Esophagus muscularis mucosa (tissue), 4 donors: Measurements from ENCODE around the gene HNRNPUL2. TPM values are rescaled to one million over a fixed set of nuclear protein-coding genes. Genes with fewer than 3 reads are reported as not detected.

Source experiments
- DNase-seq: peaks from one replicate; pipeline ENCODE4 v3.0.0-alpha.2; 2017; ENCODE audit errors: extremely low spot score
- H3K27ac ChIP-seq, 4 donors: fragments of 200-600 bp; sonication (generic); replicated peaks in 1 of 4; 1 replicate in 3 of 4; 2 replicates in 1 of 4; pipeline ENCODE4 v1.5.1; 2016 to 2019; ENCODE audit warnings: mild to moderate bottlenecking in 1 of 4
- H3K27me3 ChIP-seq, 4 donors: fragments of 200-600 bp; sonication (generic); one replicate each; pipeline versions ENCODE4 v1.5.1 to v1.6.0; 2016 to 2019
- H3K36me3 ChIP-seq, 4 donors: fragments of 200-600 bp; sonication (generic); one replicate each; pipeline ENCODE4 v1.5.1; 2016 to 2019
- H3K4me1 ChIP-seq, 4 donors: fragments of 200-600 bp; sonication (generic); one replicate each; pipeline ENCODE4 v1.5.1; 2016 to 2019
- H3K4me3 ChIP-seq, 4 donors: fragments of 200-600 bp; sonication (generic); 1 replicate in 2 of 4; 2 replicates in 2 of 4; pipeline ENCODE4 v1.5.1; 2016 to 2019; ENCODE audit warnings: mild to moderate bottlenecking in 4 of 4, moderate library complexity in 1 of 4
- H3K9me3 ChIP-seq, 4 donors: fragments of 200-600 bp; sonication (generic); 1 replicate in 3 of 4; 2 replicates in 1 of 4; pipeline ENCODE4 v1.5.1; 2016 to 2019
- CTCF ChIP-seq, 3 experiments: fragments of 200-600 bp in 2 of 3; fragments of 450-650 bp in 1 of 3; sonication (generic) in 2 of 3; IDR thresholded peaks; one replicate each; pipeline ENCODE4 v1.5.1; 2017 to 2019; ENCODE audit warnings: antibody characterized with exemption in 3 of 3, mild to moderate bottlenecking in 2 of 3, moderate library complexity in 1 of 3
- EP300 ChIP-seq: sonication (generic); formaldehyde crosslinking; IDR thresholded peaks from one replicate; pipeline ENCODE4 v1.6.1; 2017; ENCODE audit warnings: antibody characterized with exemption
- POLR2A ChIP-seq: fragments of 450-650 bp; IDR thresholded peaks from one replicate; pipeline ENCODE4 v1.6.1; 2017; ENCODE audit warnings: antibody characterized with exemption, moderate library complexity, mild to moderate bottlenecking, low read depth
- POLR2AphosphoS5 ChIP-seq, 2 donors: sonication (generic); formaldehyde crosslinking; IDR thresholded peaks; one replicate each; pipeline ENCODE4 v1.6.1; 2017; ENCODE audit warnings: antibody characterized with exemption in 2 of 2
- WGBS: methylation state at CpG from one replicate; pipeline ENCODE4 v1.1.5; 2018; 5-methylcytosine and 5-hydroxymethylcytosine counted together
- intact Hi-C: fragments of 100-400 bp; cut with DNase I; formaldehyde crosslinking; loops from one replicate; pipeline ENCODE4 v1.15.1; 2023
- total RNA-seq, 4 donors: library from RNA; depleted of rRNA; stranded (reverse); fragments of >200 nt; gene quantifications; one replicate each; pipeline versions ENCODE4 v1.1.0 to v1.2.1, GENCODE V29; 2016

The HNRNPUL2 gene
- total RNA-seq, 4 donors from 2014 or later, result 19.5 to 45.0 (median 36.7) TPM

- no peaks in the 10 kb centered on the region for H3K9me3 ChIP-seq
- intact Hi-C loops, result no loop called here
- no peak overlapping the region for H3K4me3 ChIP-seq
- no peak for DNase-seq
- no peak overlapping the region for H3K27ac ChIP-seq
- H3K4me1 ChIP-seq, result peaks cover 23 to 37% (median 31%) of the 10 kb centered on the region in 4 donors
- peaks cover under 1 to 8% (median 1%) of the 10 kb centered on the region in 4 donors for H3K27me3 ChIP-seq
- 96% methylated on average over 7 of the region's 7 CpGs for WGBS
- TF ChIP-seq CTCF (IDR thresholded peaks at IDR 0.05) (no peak), EP300 (no peak), POLR2AphosphoS5 (IDR thresholded peaks at IDR 0.05) (no peak), POLR2A (no peak)
- H3K36me3 ChIP-seq, result peaks cover 4 to 8% (median 5%) of the 10 kb centered on the region in 4 donors
Observed at GRCh38 chr11:62682518-62682917, 44.7 kb downstream of the HNRNPUL2 start.

GRCh38 chr11:62680825-62681240, 46.4 kb downstream of the HNRNPUL2 start:
- DNase-seq, result no peak
- Histone ChIP-seq H3K27me3 (no peaks in the 10 kb centered on the region), H3K9me3 (no peaks in the 10 kb centered on the region), H3K27ac (peak overlapping the region; percentile 31 to 94 (median 88)), H3K36me3 (peaks cover 17 to 24% (median 22%) of the 10 kb centered on the region in 4 donors), H3K4me1 (peaks cover 26 to 45% (median 38%) of the 10 kb centered on the region in 4 donors), H3K4me3 (no peak overlapping the region)
- intact Hi-C loops, result no loop called here
- 45% methylated on average over 4 of the region's 4 CpGs for WGBS
- no peak for TF ChIP-seq POLR2AphosphoS5 (IDR thresholded peaks at IDR 0.05)
- peak; percentile 24 to 52 (median 39) for TF ChIP-seq CTCF (IDR thresholded peaks at IDR 0.05)
- TF ChIP-seq EP300, result no peak

GRCh38 chr11:62678770-62679696, 48.2 kb downstream of the HNRNPUL2 start, which contains the start of gene UBXN1:
Gene UBXN1, minus strand, starts transcription at chr11:62679073. Its CDS starts 150 bp downstream, at chr11:62678923.
- H3K36me3 ChIP-seq, result peaks cover 20 to 38% (median 37%) of the 10 kb centered on the region in 4 donors
- H3K27me3 ChIP-seq, result no peaks in the 10 kb centered on the region
- intact Hi-C loops, result no loop called here
- H3K4me3 ChIP-seq, result peak within 1 kb of the TSS; percentile 85 to 99 (median 90)
- WGBS, result 25% methylated on average over 14 of the region's 55 CpGs
- no peaks in the 10 kb centered on the region for H3K9me3 ChIP-seq
- peak; percentile 98 for DNase-seq
- peak within 1 kb of the TSS; percentile 85 to 96 (median 93) for H3K27ac ChIP-seq
- H3K4me1 ChIP-seq, result peaks cover 26 to 46% (median 38%) of the 10 kb centered on the region in 4 donors
- TF ChIP-seq POLR2AphosphoS5 (IDR thresholded peaks at IDR 0.05), result peak; percentile 90 to 92
- TF ChIP-seq POLR2A, result peak; percentile 62
- no peak for TF ChIP-seq EP300

- WGBS, result 8% methylated on average over 4 of the region's 16 CpGs
- intact Hi-C loops, result no loop called here
- DNase-seq, result no peak
- H3K36me3 ChIP-seq, result peaks cover 20 to 45% (median 43%) of the 10 kb centered on the region in 4 donors
- no peaks in the 10 kb centered on the region for H3K27me3 ChIP-seq
- peaks cover 26 to 53% (median 41%) of the 10 kb centered on the region in 4 donors for H3K4me1 ChIP-seq
- H3K9me3 ChIP-seq, result no peaks in the 10 kb centered on the region
- peak overlapping the region; percentile 85 to 99 (median 90) for H3K4me3 ChIP-seq
- peak overlapping the region; percentile 85 to 96 (median 93) for H3K27ac ChIP-seq
- no peak for TF ChIP-seq CTCF (IDR thresholded peaks at IDR 0.05)
- TF ChIP-seq EP300, result no peak
- TF ChIP-seq POLR2A, result no peak
- TF ChIP-seq POLR2AphosphoS5 (IDR thresholded peaks at IDR 0.05), result no peak
Observed at GRCh38 chr11:62678433-62678769, 48.9 kb downstream of the HNRNPUL2 start.

- TF ChIP-seq POLR2A (no peak), POLR2AphosphoS5 (IDR thresholded peaks at IDR 0.05) (no peak), EP300 (no peak), CTCF (IDR thresholded peaks at IDR 0.05) (no peak)
- WGBS, result 85% methylated on average over 15 of the region's 15 CpGs
- H3K27ac ChIP-seq, result peak overlapping the region in 3 of 4 donors; percentile 92 to 96 (median 94)
Observed at GRCh38 chr11:62677714-62678113, 49.5 kb downstream of the HNRNPUL2 start.

More at GRCh38 chr11:62677714-62678113, 49.5 kb downstream of the HNRNPUL2 start:
- Histone ChIP-seq H3K36me3 (peaks cover 20 to 48% (median 45%) of the 10 kb centered on the region in 4 donors), H3K9me3 (no peaks in the 10 kb centered on the region), H3K4me3 (peak overlapping the region; percentile 85 to 99 (median 90)), H3K27me3 (no peaks in the 10 kb centered on the region), H3K4me1 (peaks cover 31 to 59% (median 48%) of the 10 kb centered on the region in 4 donors)
- no peak for DNase-seq
- intact Hi-C loops, result no loop called here
